Adipocyte (in vitro differentiated cells): ENCODE data around the gene PIK3R2.
"Not testable (repeated sequence)": the region's sequence is repeated elsewhere in the genome, so short reads cannot be mapped to it uniquely, and the experiment has no call there.

ENCODE experiments used
- DNase-seq: peaks from one replicate; pipeline ENCODE4 v3.0.0-alpha.2; 2015; ENCODE audit warnings: low read depth
- H3K27me3 ChIP-seq: replicated peaks from 2 replicates; pipeline ENCODE4 v1.7.0; 2013; ENCODE audit warnings: mild to moderate bottlenecking, low read length, moderate library complexity; ENCODE audit not compliant: control insufficient read depth, insufficient read depth
- H3K36me3 ChIP-seq: 2 replicates; pipeline ENCODE4 v1.7.0; 2013; ENCODE audit warnings: low read length, mild to moderate bottlenecking, moderate library complexity; ENCODE audit not compliant: control insufficient read depth, insufficient read depth, severe bottlenecking
- H3K4me1 ChIP-seq: 2 replicates; pipeline ENCODE4 v1.7.0; 2013; ENCODE audit warnings: mild to moderate bottlenecking, low read length, moderate library complexity; ENCODE audit not compliant: control insufficient read depth, insufficient read depth
- H3K4me3 ChIP-seq: 2 replicates; pipeline ENCODE4 v1.7.0; 2013; ENCODE audit warnings: mild to moderate bottlenecking, low read length, moderate library complexity
- H3K9ac ChIP-seq: 2 replicates; pipeline ENCODE4 v1.7.0; 2013; ENCODE audit warnings: mild to moderate bottlenecking, low read length, moderate library complexity
- H3K9me3 ChIP-seq: 2 replicates; pipeline ENCODE4 v1.7.0; 2013; ENCODE audit warnings: mild to moderate bottlenecking, low read length, moderate library complexity; ENCODE audit not compliant: control insufficient read depth

PIK3R2 gene

GRCh38 chr19:18152817-18153555 lies at the start of gene PIK3R2:
Gene PIK3R2, plus strand, starts transcription at chr19:18153163. Its CDS starts 2,717 bp downstream, at chr19:18155880.
- no peaks in the 10 kb centered on the region for H3K9me3 ChIP-seq
- peak; percentile 100 for DNase-seq
- peak within 1 kb of the TSS; percentile 96 for H3K9ac ChIP-seq
- H3K4me1 ChIP-seq = peaks cover 24% of the 10 kb centered on the region
- H3K27me3 ChIP-seq = no peaks in the 10 kb centered on the region
- no peaks in the 10 kb centered on the region for H3K36me3 ChIP-seq
- peak within 1 kb of the TSS; percentile 89 for H3K4me3 ChIP-seq

GRCh38 chr19:18104793-18105131 lies 48.2 kb upstream of the PIK3R2 start:
- H3K9ac ChIP-seq = peak overlapping the region; percentile 80
- no peaks in the 10 kb centered on the region for H3K9me3 ChIP-seq
- no peaks in the 10 kb centered on the region for H3K36me3 ChIP-seq
- H3K4me1 ChIP-seq = peaks cover 25% of the 10 kb centered on the region
- peaks cover 5% of the 10 kb centered on the region for H3K27me3 ChIP-seq
- peak overlapping the region; percentile 80 for H3K4me3 ChIP-seq
- no peak for DNase-seq

GRCh38 chr19:18105259-18105658 lies 47.7 kb upstream of the PIK3R2 start:
- H3K4me1 ChIP-seq = peaks cover 25% of the 10 kb centered on the region
- H3K27me3 ChIP-seq, DNase-seq, H3K9me3 ChIP-seq, H3K9ac ChIP-seq, H3K36me3 ChIP-seq, H3K4me3 ChIP-seq: not testable (repeated sequence)

GRCh38 chr19:18107235-18107634 lies 45.7 kb upstream of the PIK3R2 start:
- H3K4me1 ChIP-seq = peaks cover 33% of the 10 kb centered on the region
- no peaks in the 10 kb centered on the region for H3K9me3 ChIP-seq
- H3K9ac ChIP-seq = no peak overlapping the region
- DNase-seq = no peak
- no peaks in the 10 kb centered on the region for H3K36me3 ChIP-seq
- H3K4me3 ChIP-seq = no peak overlapping the region
- H3K27me3 ChIP-seq = no peaks in the 10 kb centered on the region

GRCh38 chr19:18108897-18109296 lies 44.1 kb upstream of the PIK3R2 start:
- Histone ChIP-seq H3K4me1 (peaks cover 29% of the 10 kb centered on the region), H3K36me3 (no peaks in the 10 kb centered on the region), H3K27me3 (no peaks in the 10 kb centered on the region), H3K9me3 (no peaks in the 10 kb centered on the region), H3K9ac (peak overlapping the region; percentile 87), H3K4me3 (no peak overlapping the region)
- no peak for DNase-seq

- H3K27me3 ChIP-seq = no peaks in the 10 kb centered on the region
- H3K9ac ChIP-seq = peak overlapping the region; percentile 87
- peak overlapping the region; percentile 87 for H3K4me3 ChIP-seq
- no peaks in the 10 kb centered on the region for H3K9me3 ChIP-seq
- no peaks in the 10 kb centered on the region for H3K36me3 ChIP-seq
- peaks cover 25% of the 10 kb centered on the region for H3K4me1 ChIP-seq
- DNase-seq = no peak
These were observed 43.6 kb upstream of the PIK3R2 start for GRCh38 chr19:18109341-18109732.

- peak overlapping the region; percentile 87 for H3K4me3 ChIP-seq
- no peaks in the 10 kb centered on the region for H3K9me3 ChIP-seq
- peak overlapping the region; percentile 87 for H3K9ac ChIP-seq
- no peaks in the 10 kb centered on the region for H3K27me3 ChIP-seq
- peak; percentile 77 for DNase-seq
- peaks cover 20% of the 10 kb centered on the region for H3K4me1 ChIP-seq
- H3K36me3 ChIP-seq = no peaks in the 10 kb centered on the region
These were observed 43.0 kb upstream of the PIK3R2 start for GRCh38 chr19:18109733-18110608.

- Histone ChIP-seq H3K36me3 (no peaks in the 10 kb centered on the region), H3K9me3 (no peaks in the 10 kb centered on the region), H3K4me1 (peaks cover 21% of the 10 kb centered on the region), H3K9ac (peak overlapping the region; percentile 87), H3K4me3 (peak overlapping the region; percentile 87), H3K27me3 (no peaks in the 10 kb centered on the region)
- DNase-seq = no peak
These were observed 42.2 kb upstream of the PIK3R2 start for GRCh38 chr19:18110609-18111232.

- DNase-seq = peak; percentile 91
- Histone ChIP-seq H3K9ac (peak overlapping the region; percentile 33), H3K36me3 (no peaks in the 10 kb centered on the region), H3K4me1 (peaks cover 28% of the 10 kb centered on the region), H3K9me3 (no peaks in the 10 kb centered on the region), H3K27me3 (no peaks in the 10 kb centered on the region), H3K4me3 (no peak overlapping the region)
These were observed 39.9 kb upstream of the PIK3R2 start for GRCh38 chr19:18112989-18113478.

- Histone ChIP-seq H3K27me3 (no peaks in the 10 kb centered on the region), H3K9ac (no peak overlapping the region), H3K4me1 (peaks cover 32% of the 10 kb centered on the region), H3K9me3 (no peaks in the 10 kb centered on the region), H3K36me3 (no peaks in the 10 kb centered on the region), H3K4me3 (no peak overlapping the region)
- no peak for DNase-seq
These were observed 39.1 kb upstream of the PIK3R2 start for GRCh38 chr19:18113827-18114226.

GRCh38 chr19:18114483-18114882 lies 38.5 kb upstream of the PIK3R2 start:
- Histone ChIP-seq H3K36me3 (no peaks in the 10 kb centered on the region), H3K4me1 (peaks cover 28% of the 10 kb centered on the region), H3K27me3 (no peaks in the 10 kb centered on the region), H3K9ac (no peak overlapping the region), H3K4me3 (no peak overlapping the region), H3K9me3 (no peaks in the 10 kb centered on the region)
- DNase-seq = no peak
